A549 (cell line): Measurements from ENCODE around the gene UNC13C. TPM values are rescaled to one million over a fixed set of nuclear protein-coding genes. Genes with fewer than 3 reads are reported as not detected.

Experiments used
- ATAC-seq, 2 experiments: fragments of 200-7000 bp in 1 of 2; fragments of >200 bp in 1 of 2; cut with Nextera tagmentation in 1 of 2; cut with Tn5 transposase in 1 of 2; 3 replicates each; pipeline versions ENCODE4 v1.8.0 to v1.9.1; 2018 to 2020; ENCODE audit warnings: mild to moderate bottlenecking in 1 of 2, moderate library complexity in 1 of 2
- CTCF ChIA-PET: fragments of 300-600 bp; sonication (Branson Sonifier 250); formaldehyde crosslinking; extraction: SDS; loops from one replicate; lab custom pipeline; 2021; ENCODE audit warnings: antibody characterized with exemption, inconsistent platforms; lab: Yijun Ruan, JAX
- POLR2A ChIA-PET: fragments of 350-600 bp; formaldehyde crosslinking; extraction: SDS; loops from one replicate; lab custom pipeline; 2021; ENCODE audit warnings: antibody characterized with exemption, inconsistent platforms; lab: Yijun Ruan, JAX
- DNase-seq, 2 experiments: peaks; one replicate each; pipeline versions ENCODE4 v3.0.0 to v3.0.0-alpha.2; 2011 to 2016; ENCODE audit warnings: low read depth in 1 of 2, low spot score in 1 of 2
- FAIRE-seq: peaks from 2 replicates; lab custom pipeline; 2011; peaks lifted over from hg19 to GRCh38; lab: Jason Lieb, UNC
- H3K27ac ChIP-seq, 2 experiments: fragments of >200 bp; sonication (Bioruptor Twin); formaldehyde crosslinking; 3 replicates each; pipeline ENCODE4 v1.5.1; 2016 to 2017
- H3K4me1 ChIP-seq: fragments of >200 bp; sonication (Bioruptor Twin); formaldehyde crosslinking; 3 replicates; pipeline ENCODE4 v1.6.1; 2016
- H3K4me2 ChIP-seq: fragments of >200 bp; sonication (Bioruptor Twin); formaldehyde crosslinking; 3 replicates; pipeline ENCODE4 v1.6.1; 2016
- H3K4me3 ChIP-seq: fragments of >200 bp; sonication (Bioruptor Twin); formaldehyde crosslinking; 3 replicates; pipeline ENCODE4 v1.5.1; 2016
- H3K9me3 ChIP-seq: fragments of >200 bp; sonication (Bioruptor Twin); formaldehyde crosslinking; 3 replicates; pipeline ENCODE4 v1.6.1; 2016
- BHLHE40 ChIP-seq: IDR thresholded peaks from 2 replicates; pipeline ENCODE4 v1.6.1; 2012; ENCODE audit warnings: low read depth, low read length, inconsistent platforms
- CEBPB ChIP-seq, 2 experiments: fragments of >200 bp in 1 of 2; sonication (Bioruptor Twin) in 1 of 2; formaldehyde crosslinking in 1 of 2; IDR thresholded peaks; 2 replicates each; pipeline ENCODE4 v1.6.1; 2012 to 2016
- CHD2 ChIP-seq: fragments of 150-350 bp; IDR thresholded peaks from 2 replicates; pipeline ENCODE4 v1.6.1; 2014; ENCODE audit warnings: low read length; ENCODE audit not compliant: partially characterized antibody
- CHD4 ChIP-seq: fragments of 200-600 bp; sonication (generic); IDR thresholded peaks from 2 replicates; pipeline ENCODE4 v1.6.1; 2016; ENCODE audit warnings: antibody characterized with exemption, mild to moderate bottlenecking, borderline replicate concordance
- CTCF ChIP-seq: fragments of >200 bp; sonication (Bioruptor Twin); formaldehyde crosslinking; IDR thresholded peaks from 3 replicates; pipeline ENCODE4 v1.5.1; 2016
- EHMT2 ChIP-seq: fragments of 200-600 bp; sonication (generic); IDR thresholded peaks from 2 replicates; pipeline ENCODE4 v1.6.1; 2016; ENCODE audit warnings: antibody characterized with exemption, low read depth, mild to moderate bottlenecking, moderate library complexity
- ESRRA ChIP-seq: fragments of 150-350 bp; IDR thresholded peaks from 2 replicates; pipeline ENCODE4 v1.6.1; 2014; ENCODE audit warnings: mild to moderate bottlenecking, low read length, borderline replicate concordance
- FOXS1 ChIP-seq: fragments of 250-450 bp; sonication (Bioruptor Pico); IDR thresholded peaks from 2 replicates; pipeline ENCODE4 v1.5.0; 2020; ENCODE audit warnings: mild to moderate bottlenecking, moderate library complexity
- GATA3 ChIP-seq: IDR thresholded peaks from 2 replicates; pipeline ENCODE4 v1.6.1; 2012; ENCODE audit warnings: borderline replicate concordance
- HDAC2 ChIP-seq: fragments of 200-600 bp; sonication (generic); IDR thresholded peaks from 2 replicates; pipeline ENCODE4 v1.6.1; 2016
- HES2 ChIP-seq: fragments of >200 bp; sonication (Bioruptor Twin); formaldehyde crosslinking; IDR thresholded peaks from 2 replicates; pipeline ENCODE4 v1.6.1; 2016
- HEYL ChIP-seq: fragments of 250-450 bp; sonication (Bioruptor Pico); IDR thresholded peaks from 2 replicates; pipeline ENCODE4 v1.8.0; 2021; ENCODE audit warnings: mild to moderate bottlenecking, moderate library complexity
- HMGXB4 ChIP-seq: fragments of 250-450 bp; sonication (Bioruptor Pico); IDR thresholded peaks from 2 replicates; pipeline ENCODE4 v1.5.0; 2021; ENCODE audit warnings: mild to moderate bottlenecking, moderate library complexity, borderline replicate concordance
- JUNB ChIP-seq: fragments of >200 bp; sonication (Bioruptor Twin); formaldehyde crosslinking; IDR thresholded peaks from 2 replicates; pipeline ENCODE4 v1.6.1; 2016
- MAFK ChIP-seq: fragments of 450-650 bp; IDR thresholded peaks from 2 replicates; pipeline ENCODE4 v1.6.1; 2014; ENCODE audit not compliant: partially characterized antibody
- MAX ChIP-seq: IDR thresholded peaks from 2 replicates; pipeline ENCODE4 v1.6.1; 2012
- MAZ ChIP-seq: fragments of 150-350 bp; IDR thresholded peaks from 2 replicates; pipeline ENCODE4 v1.6.1; 2014; ENCODE audit warnings: antibody characterized with exemption, low read depth, low read length, borderline replicate concordance
- NFE2L2 ChIP-seq: fragments of 150-350 bp; conservative IDR thresholded peaks from 2 replicates; pipeline ENCODE4 v1.6.1; 2014; ENCODE audit warnings: low read length
- POLR2AphosphoS2 ChIP-seq: conservative IDR thresholded peaks from 2 replicates; pipeline ENCODE4 v1.6.1; 2012; ENCODE audit warnings: low read length, improper control_type of control experiment, inconsistent platforms
- RAD21 ChIP-seq, 2 experiments: fragments of >200 bp in 1 of 2; sonication (Bioruptor Twin) in 1 of 2; formaldehyde crosslinking in 1 of 2; IDR thresholded peaks in 1 of 2; conservative IDR thresholded peaks in 1 of 2; 2 replicates in 1 of 2; 3 replicates in 1 of 2; pipeline ENCODE4 v1.6.1; 2012 to 2018; ENCODE audit warnings: inconsistent platforms in 1 of 2
- RFX5 ChIP-seq: fragments of 450-650 bp; IDR thresholded peaks from 2 replicates; pipeline ENCODE4 v1.7.1; 2014; ENCODE audit warnings: antibody characterized with exemption, mild to moderate bottlenecking, moderate library complexity
- ZC3H11A ChIP-seq: fragments of 450-650 bp; IDR thresholded peaks from 2 replicates; pipeline ENCODE4 v1.6.1; 2014; ENCODE audit warnings: antibody characterized with exemption, mild to moderate bottlenecking
- WGBS: methylation state at CpG from one replicate; pipeline ENCODE4 v1.1.6; 2017; ENCODE audit errors: missing lambda C conversion rate; 5-methylcytosine and 5-hydroxymethylcytosine counted together
- polyA plus RNA-seq, 4 experiments: library from polyadenylated mRNA; depleted of rRNA in 3 of 4; stranded (reverse); fragments of >200 nt; fragmentation: RNase III in 1 of 4; extraction: RNeasy Plus Mini Kit Qiagen cat#74134 plus additional on column Dnase treatment in 1 of 4; gene quantifications; 2 replicates in 3 of 4; 3 replicates in 1 of 4; pipeline ENCODE4 v1.2.3, GENCODE V29; 2011 to 2017
- TF ChIP-seq, protein P1 (sequence below): fragments of 450-650 bp; IDR thresholded peaks from 2 replicates; pipeline ENCODE4 v1.6.1; 2014; ENCODE audit warnings: antibody characterized with exemption

The UNC13C gene
- polyA plus RNA-seq, 2 of the 4 experiments (the other 2 are of a cell fraction) = 0.01 to 0.04 TPM

GRCh38 chr15:54273928-54274327, 295.7 kb downstream of the UNC13C start:
- no peak overlapping the region for H3K27ac ChIP-seq
- DNase-seq (peak in 1 of 2 experiments; percentile 9), FAIRE-seq (no peak), ATAC-seq (0 out of 6 replicates have a peak, but pooled peaks of 1 of the 2 experiments have one; percentile 46)
- H3K4me2 ChIP-seq = no peak overlapping the region
- WGBS = 11% methylated on average over 3 of the region's 3 CpGs
- H3K9me3 ChIP-seq = no peaks in the 10 kb centered on the region
- ChIA-PET POLR2A (no interaction called here), CTCF (no interaction called here)
- no peaks in the 10 kb centered on the region for H3K4me1 ChIP-seq
- no peak for TF ChIP-seq EHMT2
- no peak for TF ChIP-seq HES2
- TF ChIP-seq HDAC2 = no peak
- no peak for TF ChIP-seq BHLHE40
- H3K4me3 ChIP-seq = no peak overlapping the region

- WGBS = 38% methylated on average over 4 of the region's 4 CpGs
- TF ChIP-seq FOXS1 (CRISPR knock-in tag) = no peak
- TF ChIP-seq GATA3 = no peak
- no peak for DNase-seq
- FAIRE-seq = no peak
- no peak overlapping the region for H3K4me2 ChIP-seq
- no peak overlapping the region for H3K4me3 ChIP-seq
- H3K4me1 ChIP-seq = no peaks in the 10 kb centered on the region
- no peak overlapping the region for H3K27ac ChIP-seq
- POLR2A ChIA-PET = no interaction called here
- ATAC-seq = no peak
- no peaks in the 10 kb centered on the region for H3K9me3 ChIP-seq
- CTCF ChIA-PET = no interaction called here
These were observed 299.6 kb downstream of the UNC13C start for GRCh38 chr15:54277834-54278233.

- H3K4me2 ChIP-seq = no peak overlapping the region
- FAIRE-seq = no peak
- ATAC-seq = no peak
- 11% methylated on average over 7 of the region's 7 CpGs for WGBS
- CTCF ChIA-PET = no interaction called here
- no peaks in the 10 kb centered on the region for H3K9me3 ChIP-seq
- TF ChIP-seq HEYL = no peak
- TF ChIP-seq, protein P1, sequence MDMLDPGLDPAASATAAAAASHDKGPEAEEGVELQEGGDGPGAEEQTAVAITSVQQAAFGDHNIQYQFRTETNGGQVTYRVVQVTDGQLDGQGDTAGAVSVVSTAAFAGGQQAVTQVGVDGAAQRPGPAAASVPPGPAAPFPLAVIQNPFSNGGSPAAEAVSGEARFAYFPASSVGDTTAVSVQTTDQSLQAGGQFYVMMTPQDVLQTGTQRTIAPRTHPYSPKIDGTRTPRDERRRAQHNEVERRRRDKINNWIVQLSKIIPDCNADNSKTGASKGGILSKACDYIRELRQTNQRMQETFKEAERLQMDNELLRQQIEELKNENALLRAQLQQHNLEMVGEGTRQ = no peak
- no peaks in the 10 kb centered on the region for H3K4me1 ChIP-seq
- H3K4me3 ChIP-seq = no peak overlapping the region
- DNase-seq = no peak
- POLR2A ChIA-PET = no interaction called here
- H3K27ac ChIP-seq = no peak overlapping the region
These were observed 302.5 kb downstream of the UNC13C start for GRCh38 chr15:54280726-54281125.

GRCh38 chr15:54282228-54282836, 304.1 kb downstream of the UNC13C start:
- WGBS = 40% methylated on average over 3 of the region's 6 CpGs
- H3K4me1 ChIP-seq = no peaks in the 10 kb centered on the region
- no peak overlapping the region for H3K4me2 ChIP-seq
- H3K4me3 ChIP-seq = no peak overlapping the region
- ChIA-PET CTCF (no interaction called here), POLR2A (no interaction called here)
- DNase-seq (no peak), FAIRE-seq (no peak), ATAC-seq (no peak)
- H3K9me3 ChIP-seq = no peaks in the 10 kb centered on the region
- H3K27ac ChIP-seq = no peak overlapping the region
- TF ChIP-seq HMGXB4 (CRISPR knock-in tag) (no peak), FOXS1 (CRISPR knock-in tag) (no peak), CHD2 (no peak), CEBPB (IDR thresholded peaks at IDR 0.05) (no peak), CHD4 (no peak), JUNB (no peak), MAX (no peak), MAZ (no peak), RAD21 (conservative IDR thresholded peaks at IDR 0.05 in 1 of 2, IDR thresholded peaks at IDR 0.05 in 1 of 2) (no peak), POLR2AphosphoS2 (no peak), ZC3H11A (no peak), NFE2L2 (no peak), RFX5 (no peak), CTCF (no peak), MAFK (no peak), ESRRA (no peak), HDAC2 (no peak), HEYL (no peak)
- TF ChIP-seq, protein P1 = no peak
